HEK293 (cell line): ENCODE measurements around the gene NEB.

Experiments
- CTCF ChIA-PET: fragments of 350-600 bp; formaldehyde crosslinking; extraction: SDS; loops from one replicate; lab custom pipeline; 2021; ENCODE audit warnings: antibody characterized with exemption; lab: Yijun Ruan, JAX
- POLR2A ChIA-PET: fragments of 300-600 bp; formaldehyde crosslinking; extraction: SDS; loops from one replicate; lab custom pipeline; 2020; ENCODE audit warnings: antibody characterized with exemption, inconsistent platforms; lab: Yijun Ruan, JAX
- H3K27ac ChIP-seq: fragments of 200-500 bp; sonication (Bioruptor generic); 2 replicates; pipeline ENCODE4 v1.5.1; 2014; ENCODE audit warnings: low read depth, low read length, control low read depth, inconsistent platforms; ENCODE audit errors: extremely low read depth
- H3K36me3 ChIP-seq, 2 experiments: fragments of 200-500 bp in 1 of 2; sonication (Bioruptor generic) in 1 of 2; 1 replicate in 1 of 2; 2 replicates in 1 of 2; pipeline ENCODE4 v1.5.1; 2014 to 2017; ENCODE audit warnings: inconsistent platforms in 2 of 2, low read length in 2 of 2; ENCODE audit not compliant: control insufficient read depth in 2 of 2, insufficient read depth in 1 of 2
- H3K4me1 ChIP-seq: fragments of 200-500 bp; sonication (Bioruptor generic); 2 replicates; pipeline ENCODE4 v1.5.1; 2014; ENCODE audit warnings: mild to moderate bottlenecking, low read length, inconsistent platforms; ENCODE audit not compliant: control insufficient read depth, insufficient read depth
- H3K4me3 ChIP-seq: 2 replicates; pipeline ENCODE4 v1.5.1; 2011; ENCODE audit warnings: low read depth, mild to moderate bottlenecking, control low read depth, low read length, moderate library complexity
- H3K9me3 ChIP-seq: fragments of 200-500 bp; sonication (Bioruptor generic); 2 replicates; pipeline ENCODE4 v1.5.1; 2014; ENCODE audit warnings: low read depth, low read length, inconsistent platforms; ENCODE audit not compliant: control insufficient read depth, insufficient read depth
- BCL11B ChIP-seq: fragments of 450-650 bp; formaldehyde crosslinking; IDR thresholded peaks from 2 replicates; pipeline ENCODE4 v1.5.1; 2016; ENCODE audit warnings: low read depth, missing biosample characterization, missing genetic modification characterization
- FEZF1 ChIP-seq: fragments of 450-650 bp; formaldehyde crosslinking; IDR thresholded peaks from 2 replicates; pipeline ENCODE4 v1.5.1; 2016; ENCODE audit warnings: missing biosample characterization, missing genetic modification characterization
- GLI4 ChIP-seq: fragments of 450-650 bp; formaldehyde crosslinking; IDR thresholded peaks from 2 replicates; pipeline ENCODE4 v1.5.1; 2016; ENCODE audit warnings: missing biosample characterization, missing genetic modification characterization
- HOXD13 ChIP-seq: sonication (generic); formaldehyde crosslinking; IDR thresholded peaks from 2 replicates; pipeline ENCODE4 v1.8.0; 2022; ENCODE audit warnings: missing genetic modification reagents, borderline replicate concordance
- KLF1 ChIP-seq: fragments of 450-650 bp; formaldehyde crosslinking; IDR thresholded peaks from 2 replicates; pipeline ENCODE4 v1.5.1; 2016; ENCODE audit warnings: missing biosample characterization, missing genetic modification characterization
- KLF16 ChIP-seq: fragments of 450-650 bp; formaldehyde crosslinking; IDR thresholded peaks from 2 replicates; pipeline ENCODE4 v1.5.1; 2017; ENCODE audit warnings: missing biosample characterization, missing genetic modification characterization
- MYNN ChIP-seq: fragments of 450-650 bp; formaldehyde crosslinking; IDR thresholded peaks from 2 replicates; pipeline ENCODE4 v1.5.1; 2016; ENCODE audit warnings: missing biosample characterization, missing genetic modification characterization, borderline replicate concordance
- MZF1 ChIP-seq: fragments of 450-650 bp; formaldehyde crosslinking; IDR thresholded peaks from 2 replicates; pipeline ENCODE4 v1.5.1; 2017; ENCODE audit warnings: missing biosample characterization, missing genetic modification characterization, borderline replicate concordance
- REPIN1 ChIP-seq: fragments of 450-650 bp; formaldehyde crosslinking; IDR thresholded peaks from 2 replicates; pipeline ENCODE4 v1.5.1; 2017; ENCODE audit warnings: missing biosample characterization, missing genetic modification characterization, low read depth
- YY1 ChIP-seq: fragments of 450-650 bp; formaldehyde crosslinking; IDR thresholded peaks from 2 replicates; pipeline ENCODE4 v1.5.1; 2018; ENCODE audit warnings: missing biosample characterization, missing genetic modification characterization
- ZBTB26 ChIP-seq: fragments of 450-650 bp; formaldehyde crosslinking; optimal IDR thresholded peaks from 2 replicates; pipeline ENCODE3; 2016; ENCODE audit warnings: missing biosample characterization, mild to moderate bottlenecking, missing genetic modification characterization
- ZBTB48 ChIP-seq: fragments of 450-650 bp; formaldehyde crosslinking; IDR thresholded peaks from 2 replicates; pipeline ENCODE4 v1.5.1; 2016; ENCODE audit warnings: missing biosample characterization, missing genetic modification characterization
- ZNF146 ChIP-seq: fragments of 450-650 bp; formaldehyde crosslinking; IDR thresholded peaks from 2 replicates; pipeline ENCODE4 v1.5.1; 2016; ENCODE audit warnings: missing biosample characterization, missing genetic modification characterization
- ZNF148 ChIP-seq: fragments of 450-650 bp; formaldehyde crosslinking; IDR thresholded peaks from 2 replicates; pipeline ENCODE4 v1.5.0; 2017; ENCODE audit warnings: missing biosample characterization, missing genetic modification characterization, borderline replicate concordance
- ZNF169 ChIP-seq: fragments of 450-650 bp; formaldehyde crosslinking; IDR thresholded peaks from 2 replicates; pipeline ENCODE4 v1.5.1; 2016; ENCODE audit warnings: missing biosample characterization, missing genetic modification characterization
- ZNF175 ChIP-seq: fragments of 450-650 bp; formaldehyde crosslinking; IDR thresholded peaks from 2 replicates; pipeline ENCODE4 v1.5.1; 2016; ENCODE audit warnings: missing biosample characterization, missing genetic modification characterization
- ZNF19 ChIP-seq: fragments of 450-650 bp; formaldehyde crosslinking; IDR thresholded peaks from 2 replicates; pipeline ENCODE4; 2016; ENCODE audit warnings: missing biosample characterization, missing genetic modification characterization, low read depth
- ZNF239 ChIP-seq: fragments of 450-650 bp; formaldehyde crosslinking; IDR thresholded peaks from 2 replicates; pipeline ENCODE4 v1.5.1; 2016; ENCODE audit warnings: missing biosample characterization, missing genetic modification characterization
- ZNF560 ChIP-seq: fragments of 450-650 bp; formaldehyde crosslinking; IDR thresholded peaks from 2 replicates; pipeline ENCODE4 v1.5.1; 2017; ENCODE audit warnings: missing biosample characterization, missing genetic modification characterization, borderline replicate concordance
- ZNF585B ChIP-seq: fragments of 450-650 bp; formaldehyde crosslinking; IDR thresholded peaks from 2 replicates; pipeline ENCODE4 v1.5.1; 2016; ENCODE audit warnings: missing biosample characterization, missing genetic modification characterization
- ZNF626 ChIP-seq: fragments of 450-650 bp; sonication (Bioruptor Pico); formaldehyde crosslinking; IDR thresholded peaks from 2 replicates; pipeline ENCODE4 v1.5.1; 2018; ENCODE audit warnings: missing biosample characterization, missing genetic modification characterization, inconsistent platforms
- ZNF658 ChIP-seq: fragments of 450-650 bp; formaldehyde crosslinking; IDR thresholded peaks from 2 replicates; pipeline ENCODE4; 2016; ENCODE audit warnings: missing biosample characterization, missing genetic modification characterization
- ZNF747 ChIP-seq: fragments of 450-650 bp; formaldehyde crosslinking; IDR thresholded peaks from 2 replicates; pipeline ENCODE4 v1.5.1; 2016; ENCODE audit warnings: missing biosample characterization, missing genetic modification characterization
- ZNF768 ChIP-seq: fragments of 450-650 bp; formaldehyde crosslinking; IDR thresholded peaks from 2 replicates; pipeline ENCODE4 v1.5.1; 2018; ENCODE audit warnings: missing biosample characterization, mild to moderate bottlenecking, missing genetic modification characterization
- ZNF785 ChIP-seq: fragments of 450-650 bp; formaldehyde crosslinking; IDR thresholded peaks from 2 replicates; pipeline ENCODE4 v1.5.1; 2016; ENCODE audit warnings: missing biosample characterization, missing genetic modification characterization
- ZNF830 ChIP-seq: fragments of 450-650 bp; IDR thresholded peaks from 2 replicates; pipeline ENCODE4 v1.5.0; 2018; ENCODE audit warnings: missing biosample characterization, missing genetic modification characterization, low read depth, mild to moderate bottlenecking, moderate library complexity
- ZSCAN23 ChIP-seq: fragments of 450-650 bp; formaldehyde crosslinking; IDR thresholded peaks from 2 replicates; pipeline ENCODE4 v1.5.1; 2016; ENCODE audit warnings: missing biosample characterization, missing genetic modification characterization
- TF ChIP-seq, protein P1 (sequence below): fragments of 450-650 bp; formaldehyde crosslinking; IDR thresholded peaks from 2 replicates; pipeline ENCODE4 v1.5.1; 2017; ENCODE audit warnings: missing biosample characterization, missing genetic modification characterization
- TF ChIP-seq, protein P2 (sequence below): fragments of 450-650 bp; formaldehyde crosslinking; IDR thresholded peaks from 2 replicates; pipeline ENCODE4 v1.5.1; 2017; ENCODE audit warnings: missing biosample characterization, missing genetic modification characterization

NEB gene

DNA sequence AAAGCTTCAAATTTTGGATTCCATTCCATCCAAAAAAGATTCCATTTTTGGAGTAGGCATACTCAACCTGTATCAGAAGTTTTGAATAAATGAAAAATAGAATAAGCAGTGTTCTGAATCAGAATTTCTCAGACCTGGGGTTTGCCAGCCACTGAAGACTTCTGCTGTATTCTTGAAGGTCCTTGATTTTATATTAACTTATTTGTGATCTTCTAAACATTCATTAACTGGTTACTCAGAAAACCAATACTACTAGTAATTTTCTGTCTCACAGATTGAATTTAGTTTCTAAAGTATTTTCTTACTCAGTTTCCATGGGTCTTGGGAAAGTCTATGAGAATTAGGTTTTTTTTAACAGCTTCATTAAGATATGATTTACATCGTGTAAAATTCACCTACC lies 263.7 kb downstream of the NEB start (continued):
- TF ChIP-seq MYNN (no peak), KLF1 (tag by site-specific recombination) (no peak), ZNF146 (tag by site-specific recombination) (no peak), KLF16 (tag by site-specific recombination) (no peak), ZNF239 (tag by site-specific recombination) (no peak)

DNA sequence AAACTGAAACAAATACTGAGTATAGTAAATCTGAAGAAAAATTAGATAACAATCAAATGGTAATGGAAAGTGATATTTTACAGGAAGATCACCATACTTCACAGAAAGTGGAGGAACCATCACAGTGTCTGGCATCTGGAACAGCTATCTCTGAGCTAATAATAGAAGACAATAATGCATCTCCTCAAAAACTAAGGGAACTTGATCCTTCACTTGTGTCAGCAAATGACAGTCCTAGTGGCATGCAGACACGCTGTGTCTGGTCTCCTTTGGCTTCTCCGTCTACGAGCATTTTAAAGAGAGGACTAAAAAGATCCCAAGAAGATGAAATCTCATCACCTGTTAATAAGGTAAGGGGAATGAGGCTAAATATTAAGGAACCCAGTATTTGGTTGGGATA lies 268.5 kb downstream of the NEB start:
- ChIA-PET POLR2A (no interaction called here), CTCF (interaction anchor here (0.6 kb wide), 1 partner anchor 13 kb away, joined by 3 read pairs; no protein-coding TSS in a partner anchor)
- Histone ChIP-seq H3K4me3 (no peak overlapping the region), H3K36me3 (peaks cover 86 to 99% of the 10 kb centered on the region in 2 experiments), H3K4me1 (no peaks in the 10 kb centered on the region), H3K27ac (no peak overlapping the region), H3K9me3 (no peaks in the 10 kb centered on the region)
- TF ChIP-seq ZNF560 (tag by site-specific recombination) = no peak
- TF ChIP-seq YY1 (tag by site-specific recombination) = no peak
- TF ChIP-seq ZNF747 (tag by site-specific recombination) = no peak
- no peak for TF ChIP-seq REPIN1 (tag by site-specific recombination)
- TF ChIP-seq ZNF830 (tag by site-specific recombination) = no peak
- TF ChIP-seq, protein P1, sequence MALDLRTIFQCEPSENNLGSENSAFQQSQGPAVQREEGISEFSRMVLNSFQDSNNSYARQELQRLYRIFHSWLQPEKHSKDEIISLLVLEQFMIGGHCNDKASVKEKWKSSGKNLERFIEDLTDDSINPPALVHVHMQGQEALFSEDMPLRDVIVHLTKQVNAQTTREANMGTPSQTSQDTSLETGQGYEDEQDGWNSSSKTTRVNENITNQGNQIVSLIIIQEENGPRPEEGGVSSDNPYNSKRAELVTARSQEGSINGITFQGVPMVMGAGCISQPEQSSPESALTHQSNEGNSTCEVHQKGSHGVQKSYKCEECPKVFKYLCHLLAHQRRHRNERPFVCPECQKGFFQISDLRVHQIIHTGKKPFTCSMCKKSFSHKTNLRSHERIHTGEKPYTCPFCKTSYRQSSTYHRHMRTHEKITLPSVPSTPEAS (tag by site-specific recombination) = no peak
- no peak for TF ChIP-seq MZF1 (tag by site-specific recombination)
- no peak for TF ChIP-seq ZNF239 (tag by site-specific recombination)
- no peak for TF ChIP-seq ZNF148 (tag by site-specific recombination)

GRCh38 chr2:151459358-151459757 lies 274.9 kb downstream of the NEB start:
- ChIA-PET CTCF (interaction anchor here (0.9 kb wide), 1 partner anchor 566 kb away, joined by 3 read pairs; no protein-coding TSS in a partner anchor), POLR2A (no interaction called here)
- H3K27ac ChIP-seq = no peak overlapping the region
- TF ChIP-seq ZSCAN23 (tag by site-specific recombination) (no peak), ZNF626 (no peak), FEZF1 (no peak), ZNF658 (tag by site-specific recombination) (no peak), ZNF175 (tag by site-specific recombination) (no peak), HOXD13 (CRISPR knock-in tag) (no peak), ZBTB48 (tag by site-specific recombination) (no peak), ZNF19 (tag by site-specific recombination) (no peak), ZNF585B (no peak), BCL11B (no peak), GLI4 (tag by site-specific recombination) (no peak), ZNF169 (no peak), ZNF768 (tag by site-specific recombination) (no peak), ZNF785 (no peak), ZBTB26 (tag by site-specific recombination) (no peak)
- TF ChIP-seq, protein P2, sequence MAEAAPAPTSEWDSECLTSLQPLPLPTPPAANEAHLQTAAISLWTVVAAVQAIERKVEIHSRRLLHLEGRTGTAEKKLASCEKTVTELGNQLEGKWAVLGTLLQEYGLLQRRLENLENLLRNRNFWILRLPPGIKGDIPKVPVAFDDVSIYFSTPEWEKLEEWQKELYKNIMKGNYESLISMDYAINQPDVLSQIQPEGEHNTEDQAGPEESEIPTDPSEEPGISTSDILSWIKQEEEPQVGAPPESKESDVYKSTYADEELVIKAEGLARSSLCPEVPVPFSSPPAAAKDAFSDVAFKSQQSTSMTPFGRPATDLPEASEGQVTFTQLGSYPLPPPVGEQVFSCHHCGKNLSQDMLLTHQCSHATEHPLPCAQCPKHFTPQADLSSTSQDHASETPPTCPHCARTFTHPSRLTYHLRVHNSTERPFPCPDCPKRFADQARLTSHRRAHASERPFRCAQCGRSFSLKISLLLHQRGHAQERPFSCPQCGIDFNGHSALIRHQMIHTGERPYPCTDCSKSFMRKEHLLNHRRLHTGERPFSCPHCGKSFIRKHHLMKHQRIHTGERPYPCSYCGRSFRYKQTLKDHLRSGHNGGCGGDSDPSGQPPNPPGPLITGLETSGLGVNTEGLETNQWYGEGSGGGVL = no peak

More at GRCh38 chr2:151459358-151459757, 274.9 kb downstream of the NEB start:
- Histone ChIP-seq H3K4me3 (no peak overlapping the region), H3K9me3 (no peaks in the 10 kb centered on the region), H3K4me1 (no peaks in the 10 kb centered on the region), H3K36me3 (peaks cover 71 to 95% of the 10 kb centered on the region in 2 experiments)
